ENCODE measurements around the gene ZC3H10.

- TF ChIP-seq, protein P1, sequence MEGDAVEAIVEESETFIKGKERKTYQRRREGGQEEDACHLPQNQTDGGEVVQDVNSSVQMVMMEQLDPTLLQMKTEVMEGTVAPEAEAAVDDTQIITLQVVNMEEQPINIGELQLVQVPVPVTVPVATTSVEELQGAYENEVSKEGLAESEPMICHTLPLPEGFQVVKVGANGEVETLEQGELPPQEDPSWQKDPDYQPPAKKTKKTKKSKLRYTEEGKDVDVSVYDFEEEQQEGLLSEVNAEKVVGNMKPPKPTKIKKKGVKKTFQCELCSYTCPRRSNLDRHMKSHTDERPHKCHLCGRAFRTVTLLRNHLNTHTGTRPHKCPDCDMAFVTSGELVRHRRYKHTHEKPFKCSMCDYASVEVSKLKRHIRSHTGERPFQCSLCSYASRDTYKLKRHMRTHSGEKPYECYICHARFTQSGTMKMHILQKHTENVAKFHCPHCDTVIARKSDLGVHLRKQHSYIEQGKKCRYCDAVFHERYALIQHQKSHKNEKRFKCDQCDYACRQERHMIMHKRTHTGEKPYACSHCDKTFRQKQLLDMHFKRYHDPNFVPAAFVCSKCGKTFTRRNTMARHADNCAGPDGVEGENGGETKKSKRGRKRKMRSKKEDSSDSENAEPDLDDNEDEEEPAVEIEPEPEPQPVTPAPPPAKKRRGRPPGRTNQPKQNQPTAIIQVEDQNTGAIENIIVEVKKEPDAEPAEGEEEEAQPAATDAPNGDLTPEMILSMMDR (IDR thresholded peaks at IDR 0.05; ENCODE audit: control extremely low read depth in 1 of 3, insufficient read depth in 1 of 3, low read depth in 1 of 3, low read length in 3 of 3): no peak
- TF ChIP-seq HDAC2 (IDR thresholded peaks at IDR 0.05; ENCODE audit: borderline replicate concordance in 1 of 2, low read depth in 2 of 2, low read length in 2 of 2) (no peak), POLR2A (IDR thresholded peaks at IDR 0.05; ENCODE audit: control extremely low read depth in 1 of 2, low read depth in 2 of 2, low read length in 2 of 2) (peak in 1 of 2 experiments; percentile 46; a peak in 1 of 3 replicates), JUN (IDR thresholded peaks at IDR 0.05; ENCODE audit: low read depth, low read length) (no peak), SRF (IDR thresholded peaks at IDR 0.05; ENCODE audit: low read depth, low read length) (no peak), POLR2AphosphoS5 (IDR thresholded peaks at IDR 0.05; ENCODE audit: low read depth, low read length) (no peak; the same call in 1 of the 2 replicates), YY1 (IDR thresholded peaks at IDR 0.05; ENCODE audit: low read depth, low read length) (no peak), GABPA (IDR thresholded peaks at IDR 0.05; ENCODE audit: borderline replicate concordance, insufficient read depth, low read length) (no peak)
These were observed 41.6 kb downstream of the ZC3H10 start for GRCh38 chr12:56159482-56160192.

All from H1 (cell line).